NCI-H510A (cell line): ENCODE measurements around the gene POP5.

ENCODE experiments used
- DNase-seq: peaks from one replicate; lab custom pipeline; 2025; lab: John Stamatoyannopoulos, UW

Gene POP5

DNA sequence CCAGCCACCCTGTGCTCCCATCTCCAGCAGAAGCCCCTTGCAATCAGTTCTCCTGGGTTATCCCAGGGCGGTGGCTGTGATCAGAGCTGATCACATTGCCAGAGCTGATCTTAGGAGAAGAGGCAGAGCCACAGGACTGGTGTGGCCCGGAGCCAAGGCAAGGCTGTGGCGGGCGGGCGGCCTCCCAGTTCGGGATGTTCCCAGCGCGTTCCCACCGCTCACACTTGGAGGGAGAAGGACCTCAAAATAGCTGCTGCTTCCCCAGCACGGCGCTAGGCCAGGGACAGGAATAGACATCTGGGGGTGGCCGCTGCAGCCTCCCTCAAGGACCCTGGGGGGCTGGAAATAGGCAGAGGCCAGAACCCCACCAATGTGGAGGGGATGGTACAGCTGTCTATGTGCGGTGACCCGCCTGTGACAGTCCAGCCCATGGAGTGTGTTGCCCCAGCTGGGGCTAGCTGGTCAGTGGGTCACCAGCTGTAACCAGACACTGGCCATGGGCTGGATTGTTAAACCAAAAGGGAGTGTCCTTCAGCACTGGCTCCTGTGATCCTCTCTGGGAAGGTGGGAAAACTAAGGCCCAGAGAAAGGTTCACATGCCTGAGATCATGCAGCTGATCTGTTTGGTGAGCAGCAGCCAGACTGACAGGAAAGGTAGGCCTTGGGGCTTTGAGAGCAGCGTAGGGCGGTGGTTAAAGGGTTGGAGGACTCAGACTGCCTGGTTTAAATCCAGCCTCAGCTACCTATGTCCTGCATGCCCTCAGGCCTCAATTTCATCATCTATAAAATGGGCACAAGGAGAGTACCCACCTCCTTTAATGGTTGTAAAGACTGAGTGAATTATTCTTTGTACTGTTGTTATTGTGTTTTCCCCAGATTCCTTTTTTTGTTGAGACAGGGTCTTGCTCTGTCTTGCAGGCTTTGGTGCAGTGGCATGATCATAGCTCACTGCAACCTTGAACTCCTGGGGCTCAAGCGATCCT is 8.0 kb upstream of the POP5 start:
- DNase-seq = no peak

DNA sequence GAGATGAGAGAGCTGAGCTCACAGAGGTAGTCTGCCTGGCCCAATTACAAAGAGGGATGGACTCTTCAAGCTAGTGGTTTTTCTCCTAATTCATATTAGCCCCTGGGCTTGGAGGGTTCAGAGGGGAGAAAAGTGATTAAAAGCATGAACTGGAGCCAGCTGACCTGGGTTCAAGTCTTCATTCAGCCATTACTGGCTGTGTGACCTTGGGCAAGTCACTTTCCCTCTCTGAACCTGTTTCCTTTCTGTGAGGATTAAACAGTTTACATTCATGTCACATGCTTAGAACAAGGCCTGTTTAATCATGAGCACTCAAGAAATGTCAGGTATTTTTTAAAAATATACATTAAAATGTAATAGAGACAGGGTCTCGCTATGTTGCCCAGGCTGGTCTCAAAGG is 7.2 kb upstream of the POP5 start:
- no peak for DNase-seq

GRCh38 chr12:120586860-120587259 is 5.7 kb upstream of the POP5 start:
- DNase-seq = no peak

DNA sequence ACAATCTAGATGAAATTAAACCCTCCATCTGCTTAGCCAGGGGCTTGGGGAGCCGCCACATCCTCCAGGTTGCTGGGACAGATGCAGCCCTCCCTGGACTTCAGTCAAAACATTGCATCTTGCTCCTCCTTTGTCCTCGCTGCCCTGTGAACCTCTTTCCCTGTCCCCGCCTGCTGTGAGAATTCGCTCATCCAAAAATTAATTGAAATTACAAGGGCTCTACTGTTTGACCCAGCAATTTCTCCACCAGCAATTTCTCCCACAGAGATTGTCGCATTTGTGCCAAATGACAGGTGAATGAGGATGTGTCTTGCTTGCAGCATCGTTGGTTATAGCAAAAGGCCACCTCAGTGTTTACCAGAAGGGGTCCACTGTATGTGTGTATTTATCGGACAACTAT is 5.0 kb upstream of the POP5 start:
- DNase-seq = no peak

GRCh38 chr12:120584343-120585149 is 3.3 kb upstream of the POP5 start:
- peak; percentile 59 for DNase-seq

- peak; percentile 50 for DNase-seq
These were observed 2.4 kb upstream of the POP5 start for GRCh38 chr12:120583478-120584030.

DNA sequence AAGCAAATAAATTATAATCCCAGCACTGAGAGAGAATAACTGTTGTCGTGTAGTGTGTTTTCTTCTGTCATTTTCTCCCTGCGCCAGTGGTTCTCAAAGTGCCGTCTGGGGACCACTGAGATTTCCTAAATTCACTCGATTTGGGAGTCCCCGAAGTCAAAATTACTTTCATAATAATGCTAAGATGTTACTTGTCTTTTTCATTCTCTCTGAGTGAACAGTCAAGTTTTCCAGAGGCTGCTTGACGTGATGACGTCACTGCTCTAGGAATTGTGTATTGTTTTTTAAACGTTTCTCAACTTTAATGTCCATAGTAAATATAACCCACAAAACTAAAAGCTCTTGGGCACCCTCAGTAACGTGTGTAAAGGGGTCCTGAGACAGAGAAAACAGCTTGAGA is 796 bp upstream of the POP5 start:
- DNase-seq = no peak

- peak; percentile 4 for DNase-seq
These were observed 2.0 kb downstream of the POP5 start for GRCh38 chr12:120579179-120579578.

DNA sequence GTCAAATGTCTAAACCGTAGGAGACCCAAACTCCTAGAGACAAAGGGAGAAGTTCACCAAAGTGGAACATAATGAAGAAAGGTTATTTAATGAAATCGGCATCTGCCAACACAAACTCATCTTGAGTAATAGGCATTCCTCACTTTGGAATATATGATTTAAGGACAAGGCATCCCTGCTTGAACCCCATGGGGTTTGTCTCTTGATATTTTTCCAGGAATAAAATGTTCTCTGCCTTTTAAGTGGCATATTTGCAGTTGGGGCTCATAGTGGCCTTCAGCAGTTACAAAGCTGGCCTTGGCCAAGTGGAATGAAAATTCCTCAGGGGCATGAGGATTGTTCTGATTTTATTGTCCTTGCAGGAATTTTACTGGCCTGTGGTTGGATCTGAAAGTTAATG is 7.1 kb downstream of the POP5 start:
- no peak for DNase-seq

DNA sequence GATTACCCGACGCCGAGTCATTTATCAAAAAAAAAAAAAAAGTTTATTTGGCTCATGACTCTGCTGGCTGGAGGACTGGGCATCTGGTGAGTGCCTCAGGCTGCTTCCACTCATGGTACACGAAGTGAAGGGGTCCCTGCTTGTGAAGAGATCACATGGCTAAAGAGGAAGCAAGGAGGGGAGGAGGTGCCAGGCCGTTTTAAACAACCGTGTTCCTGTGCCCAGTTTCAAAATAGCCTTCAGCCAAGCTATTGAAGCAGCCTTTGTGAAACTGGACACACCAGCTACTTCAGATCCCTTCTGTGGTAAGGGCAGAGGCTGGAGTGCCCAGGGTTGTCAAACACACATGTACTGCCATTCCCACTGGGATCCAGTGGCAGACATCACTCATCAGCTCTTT is 7.6 kb downstream of the POP5 start:
- DNase-seq = no peak

DNA sequence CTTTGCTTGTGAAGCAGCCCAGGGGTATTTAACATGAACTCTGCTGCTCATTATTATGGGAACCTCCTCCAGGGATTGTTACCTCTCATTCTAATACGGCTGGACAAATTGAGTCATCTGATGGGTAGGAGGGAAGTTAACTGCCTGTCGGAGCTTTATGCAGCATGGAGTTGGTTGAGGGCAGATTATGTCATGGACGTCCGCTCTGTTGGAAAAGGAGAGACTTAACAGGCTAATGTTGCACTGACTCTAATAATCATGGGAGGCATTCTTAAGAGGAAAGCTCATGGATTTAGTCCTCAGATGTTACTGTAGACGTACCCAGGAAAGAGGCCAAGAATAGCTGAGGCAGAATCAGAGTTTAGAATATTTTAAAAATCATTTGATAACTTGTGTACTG is 9.9 kb downstream of the POP5 start:
- no peak for DNase-seq

GRCh38 chr12:120563495-120563894 is 17.7 kb downstream of the POP5 start:
- DNase-seq = no peak

DNA sequence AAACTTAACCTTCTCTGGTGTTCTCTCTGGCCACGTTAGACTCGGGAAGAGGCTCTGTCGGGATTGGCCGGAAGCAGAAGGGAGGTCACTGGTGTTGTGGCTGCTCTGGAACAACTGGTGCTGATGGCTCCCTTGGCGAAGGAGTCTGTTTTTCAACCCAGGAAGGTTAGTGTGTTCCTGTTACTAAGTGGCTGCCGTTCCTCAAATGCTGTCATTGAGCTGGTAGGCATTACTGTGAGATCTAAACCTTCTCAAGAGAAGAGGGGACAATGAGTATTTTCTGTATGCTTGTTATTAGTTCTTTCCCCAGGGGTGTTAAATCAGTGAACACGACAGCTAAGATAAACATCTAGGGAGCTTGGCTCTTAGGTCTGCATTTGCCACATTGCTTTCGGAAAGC is 18.3 kb downstream of the POP5 start:
- no peak for DNase-seq

DNA sequence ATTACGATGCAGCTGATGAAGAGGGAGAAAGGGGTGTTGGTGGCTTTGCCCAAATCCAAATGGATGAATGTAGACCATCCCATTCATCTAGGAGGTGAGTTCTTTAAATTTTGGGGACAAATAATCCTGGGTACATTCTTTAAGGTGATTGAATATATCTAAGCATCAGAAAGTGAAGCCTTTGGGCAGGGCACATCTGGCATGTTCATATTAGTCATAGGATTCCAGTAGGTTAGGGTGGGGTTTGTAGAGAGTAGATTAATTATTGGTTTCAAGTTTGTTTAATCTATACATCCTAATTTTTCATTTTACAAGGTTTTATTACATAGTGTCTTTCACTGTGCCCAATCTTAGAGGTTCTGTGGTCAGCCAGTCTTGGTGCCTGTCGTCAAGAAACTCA is 23.6 kb downstream of the POP5 start:
- no peak for DNase-seq

DNA sequence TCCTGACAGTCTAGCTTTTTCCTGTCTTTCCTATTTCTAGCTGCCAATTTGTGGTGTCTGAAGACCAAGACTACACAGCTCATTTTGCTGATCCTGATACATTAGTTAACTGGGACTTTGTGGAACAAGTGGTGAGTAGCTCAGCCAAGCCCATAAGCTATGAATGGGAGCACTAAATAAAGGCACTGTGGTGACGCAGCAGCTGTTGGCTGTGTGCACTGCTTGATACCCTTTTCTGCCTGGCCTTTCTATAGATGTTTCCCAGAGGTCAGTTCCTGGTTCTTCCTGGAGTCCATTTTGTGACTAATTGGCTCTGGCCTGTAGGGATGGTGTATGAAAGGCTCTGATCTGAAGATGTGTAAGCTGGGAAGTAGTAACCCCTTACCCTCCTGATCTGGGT is 26.5 kb downstream of the POP5 start:
- no peak for DNase-seq

DNA sequence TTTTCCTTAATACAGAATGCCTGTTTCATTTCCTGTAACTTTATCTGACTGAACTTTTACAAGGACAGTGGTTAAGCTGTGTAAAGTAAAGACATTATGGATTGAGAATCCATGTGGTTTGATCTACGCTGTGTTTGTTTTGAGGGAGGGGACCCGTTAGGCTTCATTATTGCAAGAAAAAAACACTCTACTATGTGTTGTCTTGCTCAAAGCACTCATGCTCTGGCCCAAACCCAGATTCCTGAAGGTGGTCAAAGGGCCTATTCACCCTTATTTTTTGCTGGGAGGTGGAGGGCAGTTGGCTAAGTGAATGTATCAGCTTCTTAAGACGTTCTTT is 35.2 kb downstream of the POP5 start:
- DNase-seq = no peak

DNA sequence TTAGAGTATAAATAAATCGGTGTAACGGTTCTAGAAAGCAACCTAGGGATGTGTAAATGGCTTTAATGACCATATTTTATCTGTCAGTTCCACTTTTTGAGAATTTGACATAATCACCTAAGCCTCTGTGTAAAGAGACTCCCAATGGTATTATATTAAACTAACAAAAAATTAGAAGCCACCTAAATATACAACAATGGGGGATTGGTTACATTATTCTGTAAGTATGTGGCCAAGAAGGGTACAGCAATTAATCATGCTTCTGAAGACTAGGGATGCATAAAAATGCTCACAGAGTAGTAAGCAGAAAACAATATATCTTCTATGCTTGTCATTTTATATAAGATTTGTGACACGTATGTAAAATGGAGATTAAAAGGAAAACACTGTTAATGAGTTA is 36.5 kb downstream of the POP5 start:
- DNase-seq = no peak

DNA sequence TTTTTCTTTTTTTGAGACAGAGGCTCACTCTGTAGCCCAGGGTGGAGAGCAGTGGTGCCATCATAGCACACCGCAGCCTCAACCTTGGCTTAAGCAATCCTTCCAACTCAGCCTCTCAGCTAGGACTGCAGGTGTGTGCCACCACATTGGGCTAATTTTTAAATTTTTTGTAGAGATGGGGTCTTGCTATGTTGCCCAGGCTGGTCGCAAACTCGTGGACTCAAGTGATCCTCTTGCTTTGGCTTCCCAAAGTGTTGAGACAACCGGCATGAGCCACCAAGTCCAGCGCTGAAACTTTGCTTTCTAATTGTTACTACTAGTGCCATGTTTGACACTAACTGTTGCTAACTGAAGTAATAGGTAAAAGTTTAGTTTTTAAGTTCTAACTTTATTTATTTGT is 39.0 kb downstream of the POP5 start:
- DNase-seq = no peak

DNA sequence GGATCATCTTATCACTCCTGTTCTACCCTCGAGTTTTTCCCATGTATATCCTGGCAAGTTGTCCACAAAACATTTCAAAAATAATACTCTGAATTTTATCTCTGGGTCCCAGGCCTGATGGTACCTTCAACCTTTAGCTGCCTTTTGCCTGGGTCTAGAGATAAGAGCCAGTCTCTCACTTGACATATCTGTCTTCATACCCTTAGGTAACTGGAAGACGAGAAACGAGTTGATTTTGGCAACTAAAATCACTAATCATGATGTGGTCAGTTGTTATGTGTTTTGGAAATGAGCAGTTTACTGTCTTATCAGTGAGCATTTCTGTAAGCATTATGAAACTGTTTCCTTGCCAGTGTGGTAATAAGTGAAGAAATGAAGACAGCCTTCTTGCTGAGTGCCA is 40.8 kb downstream of the POP5 start:
- DNase-seq = no peak

- DNase-seq = no peak
These were observed 41.9 kb downstream of the POP5 start for GRCh38 chr12:120539303-120539702.

DNA sequence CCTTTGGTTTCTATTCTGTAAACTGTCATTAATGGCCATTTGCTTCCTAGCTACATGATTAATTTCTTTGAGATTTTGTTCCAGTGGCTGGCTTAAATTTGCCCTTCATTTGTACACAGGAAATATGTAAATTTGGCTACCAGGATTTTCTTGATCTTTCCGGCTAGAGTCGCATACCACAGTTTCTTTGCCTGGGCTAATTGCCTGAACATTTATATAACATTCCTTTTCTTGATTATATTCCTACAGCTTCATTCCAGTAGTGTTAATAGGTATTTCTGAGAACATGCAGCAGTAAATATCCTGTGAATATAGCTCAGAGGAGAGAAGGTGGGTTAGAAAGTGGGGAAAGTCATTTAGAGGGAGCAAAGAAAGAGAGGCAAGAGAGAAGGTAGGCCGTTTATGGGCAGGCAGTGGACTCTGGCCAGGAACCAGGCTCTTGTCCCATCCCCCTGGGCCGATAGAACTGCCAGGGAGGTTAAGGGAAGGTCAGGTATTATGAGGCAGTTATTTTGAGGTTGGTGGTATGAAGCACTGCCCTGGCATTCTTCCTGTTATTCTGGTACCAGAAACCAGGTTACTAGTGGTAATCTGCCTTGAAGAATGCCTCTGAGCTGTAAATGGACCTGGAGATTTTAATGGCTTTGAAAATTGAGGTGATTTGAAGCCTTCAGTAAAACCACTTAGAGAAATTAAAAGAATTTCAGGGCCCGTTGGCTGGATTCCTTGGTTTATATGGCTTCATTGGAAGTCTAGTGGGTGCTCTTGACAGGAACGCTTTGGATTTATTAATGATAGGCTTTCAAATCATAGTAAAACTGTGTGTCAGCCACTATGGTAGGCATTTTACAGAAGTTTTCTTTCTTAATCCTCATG is 42.7 kb downstream of the POP5 start:
- no peak for DNase-seq

DNA sequence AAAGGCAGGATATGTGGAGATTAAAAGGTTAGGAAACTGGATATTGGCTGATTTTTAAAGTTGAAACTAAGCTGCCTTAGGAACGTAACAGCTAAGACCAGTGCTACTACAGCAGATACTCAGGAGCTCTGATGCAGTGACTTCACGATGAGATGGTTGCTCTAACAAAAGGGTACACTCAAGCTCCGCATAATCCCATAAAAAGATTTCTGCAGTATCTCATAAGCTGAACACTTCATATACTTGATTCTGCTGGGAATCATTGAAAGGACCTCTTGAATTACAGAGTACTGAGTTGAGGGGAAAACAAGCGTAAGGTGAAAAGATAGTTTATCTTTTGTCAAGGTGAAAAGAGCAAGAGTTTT is 43.4 kb downstream of the POP5 start:
- DNase-seq = no peak
